Cardiac muscle cell (in vitro differentiated cells and primary cell): Measurements from ENCODE around the gene ZC3H8. TPM values are rescaled to one million over a fixed set of nuclear protein-coding genes. Genes with fewer than 3 reads are reported as not detected.

Experiments used
- DNase-seq, 2 donors: peaks; one replicate each; pipeline versions ENCODE4 v3.0.0 to v3.0.0-alpha.2; 2010 to 2017; ENCODE audit warnings: low read depth in 1 of 2, low spot score in 1 of 2
- H3K27ac ChIP-seq: fragments of 200-600 bp; sonication (generic); 2 replicates; pipeline ENCODE4 v1.5.1; 2016
- H3K27me3 ChIP-seq: fragments of 200-600 bp; sonication (generic); 2 replicates; pipeline ENCODE4 v1.6.0; 2016; ENCODE audit warnings: control low read depth
- H3K36me3 ChIP-seq: fragments of 200-600 bp; sonication (generic); 2 replicates; pipeline ENCODE4 v1.5.1; 2016; ENCODE audit warnings: control low read depth
- H3K4me1 ChIP-seq: fragments of 200-600 bp; sonication (generic); 2 replicates; pipeline ENCODE4 v1.8.1; 2017; ENCODE audit warnings: low read depth, mild to moderate bottlenecking, mixed run types
- H3K4me3 ChIP-seq: fragments of 200-600 bp; sonication (generic); 2 replicates; pipeline ENCODE4 v1.5.1; 2016; ENCODE audit warnings: mild to moderate bottlenecking
- H3K9me3 ChIP-seq: fragments of 200-600 bp; sonication (generic); 2 replicates; pipeline ENCODE4 v1.5.1; 2017; ENCODE audit warnings: low read depth, mild to moderate bottlenecking, control low read depth
- polyA plus RNA-seq: library from polyadenylated mRNA; unstranded; fragments of >200 nt; fragmentation: Nextera tagmentation; extraction: Ambion mirVana; gene quantifications from 2 replicates; pipeline ENCODE4 v1.2.1, GENCODE V29; 2016
- total RNA-seq: library from RNA; depleted of rRNA; stranded (reverse); fragments of >200 nt; gene quantifications from 2 replicates; pipeline ENCODE4 v1.2.3, GENCODE V29; 2016
- TF ChIP-seq, protein P1 (sequence below): IDR thresholded peaks from 2 replicates; pipeline ENCODE4 v1.5.1; 2012; ENCODE audit warnings: low read depth, mild to moderate bottlenecking, low read length

ZC3H8 gene
- total and polyA plus RNA-seq, 2 experiments from 2014 or later = 12.1 to 14.1 TPM

DNA sequence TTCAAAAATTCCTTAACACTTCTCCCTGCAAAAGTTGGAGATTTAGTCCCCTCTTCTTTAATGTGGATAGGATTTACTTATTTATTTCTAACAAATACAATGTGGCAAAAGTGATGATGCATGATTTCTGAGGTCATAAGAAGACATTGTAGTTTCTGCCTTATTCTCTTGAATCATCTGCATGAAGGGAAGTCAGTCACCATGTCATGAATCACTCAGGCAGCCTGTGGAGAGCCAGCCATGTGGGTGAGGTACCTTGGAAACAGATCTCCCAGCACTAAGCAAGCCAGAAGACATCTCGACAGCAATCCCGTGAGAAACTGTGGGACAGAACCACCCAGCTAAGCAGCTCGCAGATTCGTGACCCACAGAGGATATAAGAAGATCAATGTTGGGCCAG is 2.7 kb upstream of the ZC3H8 start:
- Histone ChIP-seq H3K27me3 (no peaks in the 10 kb centered on the region), H3K4me1 (peaks cover 3% of the 10 kb centered on the region), H3K36me3 (no peaks in the 10 kb centered on the region), H3K9me3 (no peaks in the 10 kb centered on the region), H3K27ac (no peak overlapping the region), H3K4me3 (no peak overlapping the region)
- TF ChIP-seq, protein P1, sequence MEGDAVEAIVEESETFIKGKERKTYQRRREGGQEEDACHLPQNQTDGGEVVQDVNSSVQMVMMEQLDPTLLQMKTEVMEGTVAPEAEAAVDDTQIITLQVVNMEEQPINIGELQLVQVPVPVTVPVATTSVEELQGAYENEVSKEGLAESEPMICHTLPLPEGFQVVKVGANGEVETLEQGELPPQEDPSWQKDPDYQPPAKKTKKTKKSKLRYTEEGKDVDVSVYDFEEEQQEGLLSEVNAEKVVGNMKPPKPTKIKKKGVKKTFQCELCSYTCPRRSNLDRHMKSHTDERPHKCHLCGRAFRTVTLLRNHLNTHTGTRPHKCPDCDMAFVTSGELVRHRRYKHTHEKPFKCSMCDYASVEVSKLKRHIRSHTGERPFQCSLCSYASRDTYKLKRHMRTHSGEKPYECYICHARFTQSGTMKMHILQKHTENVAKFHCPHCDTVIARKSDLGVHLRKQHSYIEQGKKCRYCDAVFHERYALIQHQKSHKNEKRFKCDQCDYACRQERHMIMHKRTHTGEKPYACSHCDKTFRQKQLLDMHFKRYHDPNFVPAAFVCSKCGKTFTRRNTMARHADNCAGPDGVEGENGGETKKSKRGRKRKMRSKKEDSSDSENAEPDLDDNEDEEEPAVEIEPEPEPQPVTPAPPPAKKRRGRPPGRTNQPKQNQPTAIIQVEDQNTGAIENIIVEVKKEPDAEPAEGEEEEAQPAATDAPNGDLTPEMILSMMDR = no peak
- no peak for DNase-seq

DNA sequence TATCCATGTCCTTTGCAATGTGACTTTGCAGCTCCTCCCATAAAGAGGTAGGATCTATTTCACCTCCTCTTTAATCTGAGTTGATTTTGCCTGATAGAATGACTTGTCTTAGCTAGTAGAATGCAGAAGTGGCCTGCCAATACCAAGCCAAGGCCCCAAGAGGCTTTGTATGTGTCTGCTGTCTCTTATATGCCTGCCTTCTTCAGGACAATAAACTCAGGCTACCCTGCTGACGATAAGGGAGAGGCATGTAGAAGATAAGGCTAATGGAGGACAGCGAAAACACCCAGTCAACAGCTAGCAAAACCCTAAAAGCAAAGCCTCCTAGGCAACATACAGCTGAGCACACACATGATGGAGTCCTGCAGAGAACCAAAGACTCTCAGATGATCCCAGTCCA is 1.8 kb upstream of the ZC3H8 start:
- TF ChIP-seq, protein P1 = no peak
- H3K36me3 ChIP-seq = no peaks in the 10 kb centered on the region
- H3K27ac ChIP-seq = no peak overlapping the region
- H3K27me3 ChIP-seq = no peaks in the 10 kb centered on the region
- no peak for DNase-seq
- H3K4me3 ChIP-seq = no peak overlapping the region
- H3K4me1 ChIP-seq = peaks cover 3% of the 10 kb centered on the region
- no peaks in the 10 kb centered on the region for H3K9me3 ChIP-seq

DNA sequence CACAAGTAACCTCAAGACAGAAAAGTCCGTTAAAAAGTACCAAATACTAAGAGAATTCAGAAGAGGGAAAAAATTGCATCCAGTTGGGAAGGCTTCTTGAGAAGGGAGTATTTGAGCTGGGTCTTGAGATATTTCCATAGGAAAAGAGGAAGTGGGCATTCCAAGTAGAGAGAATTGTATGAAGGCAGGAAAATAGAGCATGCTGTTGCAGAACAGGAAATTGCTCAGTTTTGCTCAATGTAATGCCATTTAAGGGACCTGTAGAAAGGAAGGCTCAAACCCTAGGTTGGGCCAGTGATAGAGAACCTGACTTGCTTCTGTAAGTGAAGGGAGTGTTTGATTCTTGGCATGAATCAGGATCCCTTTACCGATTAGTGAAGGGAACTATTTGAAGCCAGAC is 1.0 kb upstream of the ZC3H8 start:
- H3K27ac ChIP-seq = no peak overlapping the region
- DNase-seq = no peak
- no peaks in the 10 kb centered on the region for H3K27me3 ChIP-seq
- H3K9me3 ChIP-seq = no peaks in the 10 kb centered on the region
- no peak overlapping the region for H3K4me3 ChIP-seq
- no peaks in the 10 kb centered on the region for H3K36me3 ChIP-seq
- peaks cover 3% of the 10 kb centered on the region for H3K4me1 ChIP-seq
- TF ChIP-seq, protein P1 = no peak

DNA sequence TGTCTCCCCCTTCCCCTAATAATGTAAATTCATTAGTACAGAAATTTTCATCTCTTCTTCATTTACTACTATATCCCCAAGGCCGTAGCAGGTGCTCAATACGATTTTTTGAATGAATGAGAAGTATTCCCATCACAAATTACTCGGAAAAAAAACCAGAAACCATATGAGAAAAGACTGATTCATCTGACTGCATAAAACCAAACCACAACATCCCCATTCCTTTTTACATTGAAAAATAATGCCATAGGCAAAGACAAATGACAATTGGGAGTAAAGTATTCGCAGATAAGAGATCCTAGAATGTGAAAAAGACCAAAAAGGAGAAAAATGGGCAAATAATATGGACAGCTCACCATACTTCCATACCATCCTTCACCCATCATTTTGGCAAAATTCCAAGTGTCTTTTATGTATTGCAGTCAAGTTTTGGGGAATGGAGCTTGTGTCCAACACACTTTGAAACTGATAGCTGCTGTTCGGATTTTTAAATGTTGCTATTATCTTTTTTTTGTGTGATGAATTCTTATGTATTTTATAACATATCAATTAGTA is 1.5 kb downstream of the ZC3H8 start:
- Histone ChIP-seq H3K27me3 (no peaks in the 10 kb centered on the region), H3K4me1 (peaks cover 3% of the 10 kb centered on the region), H3K9me3 (no peaks in the 10 kb centered on the region), H3K4me3 (no peak overlapping the region), H3K36me3 (no peaks in the 10 kb centered on the region), H3K27ac (no peak overlapping the region)
- TF ChIP-seq, protein P1 = no peak
- no peak for DNase-seq

DNA sequence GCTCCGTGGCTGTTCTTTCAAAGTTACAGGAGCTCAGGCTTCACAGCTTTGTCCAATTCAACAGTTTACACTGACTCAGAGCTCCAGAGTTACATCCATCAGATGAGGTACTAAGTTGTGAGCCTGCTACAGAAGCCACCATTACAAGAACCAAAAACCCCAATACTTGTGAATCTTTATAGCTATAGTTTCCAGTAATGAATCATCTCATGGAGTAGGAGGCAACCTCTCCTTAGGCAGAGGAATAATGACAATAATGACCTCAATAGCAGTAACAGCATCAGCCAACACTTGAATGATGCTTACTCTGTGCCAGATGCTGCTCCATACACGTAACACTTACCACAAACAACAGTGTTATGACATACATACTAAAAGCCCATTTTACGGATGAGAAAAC is 3.6 kb downstream of the ZC3H8 start:
- no peak for DNase-seq
- Histone ChIP-seq H3K27me3 (no peaks in the 10 kb centered on the region), H3K4me1 (peaks cover 3% of the 10 kb centered on the region), H3K9me3 (no peaks in the 10 kb centered on the region), H3K36me3 (peaks cover 11% of the 10 kb centered on the region), H3K4me3 (no peak overlapping the region), H3K27ac (no peak overlapping the region)
- TF ChIP-seq, protein P1 = no peak

DNA sequence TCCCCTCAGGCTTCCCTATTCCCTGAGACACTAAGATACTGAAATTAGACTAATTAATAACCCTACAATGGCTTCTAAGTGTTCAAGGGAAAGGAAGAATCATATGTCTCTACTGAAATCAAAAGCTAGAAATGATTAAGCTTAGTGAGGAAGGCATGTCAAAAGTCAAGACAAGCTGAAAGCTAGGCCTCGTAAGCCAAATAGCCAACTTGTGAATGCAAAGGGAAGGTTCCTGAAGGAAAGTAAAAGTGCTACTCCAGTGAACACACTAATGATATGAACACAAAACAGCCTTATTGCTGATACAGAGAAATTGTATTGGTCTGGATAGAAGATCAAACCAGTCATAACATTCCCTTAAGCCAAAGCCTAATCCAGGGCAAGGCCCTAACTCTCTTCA is 10.0 kb downstream of the ZC3H8 start:
- no peak for DNase-seq
- Histone ChIP-seq H3K27me3 (no peaks in the 10 kb centered on the region), H3K27ac (no peak overlapping the region), H3K4me1 (no peaks in the 10 kb centered on the region), H3K36me3 (peaks cover 16% of the 10 kb centered on the region), H3K9me3 (no peaks in the 10 kb centered on the region), H3K4me3 (no peak overlapping the region)
- TF ChIP-seq, protein P1 = no peak
